Hematopoietic multipotent progenitor cell treated with erythropoietin and hydrocortisone succinate and interleukin-3 and kit ligand, for 8 days (in vitro differentiated cells): Measurements from ENCODE around the gene LRP1B.

Experiments
- DNase-seq: peaks from one replicate; pipeline ENCODE4 v3.0.0-alpha.2; 2015

The LRP1B gene

GRCh38 chr2:141736466-141736865, 394.4 kb downstream of the LRP1B start:
- no peak for DNase-seq

DNA sequence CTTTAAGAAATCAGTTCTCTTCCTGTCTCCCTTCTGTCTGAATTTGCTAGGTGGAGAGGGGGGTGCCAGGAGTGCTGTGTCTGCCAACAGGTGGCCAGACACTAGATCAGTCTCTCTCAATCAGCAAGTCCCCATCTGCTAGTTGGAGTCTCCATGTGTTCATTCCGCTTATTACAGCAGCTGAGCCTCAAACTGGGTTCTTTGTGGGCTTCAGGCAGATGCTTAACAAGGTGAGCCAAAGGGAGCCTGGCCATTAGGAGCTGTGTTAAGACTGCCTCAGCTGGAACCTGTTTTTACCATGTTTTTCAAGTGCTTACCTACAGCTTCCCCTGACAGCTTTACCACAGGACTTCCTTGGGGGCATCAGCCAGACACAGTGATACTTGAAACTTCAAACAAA, 401.9 kb downstream of the LRP1B start:
- no peak for DNase-seq

DNA sequence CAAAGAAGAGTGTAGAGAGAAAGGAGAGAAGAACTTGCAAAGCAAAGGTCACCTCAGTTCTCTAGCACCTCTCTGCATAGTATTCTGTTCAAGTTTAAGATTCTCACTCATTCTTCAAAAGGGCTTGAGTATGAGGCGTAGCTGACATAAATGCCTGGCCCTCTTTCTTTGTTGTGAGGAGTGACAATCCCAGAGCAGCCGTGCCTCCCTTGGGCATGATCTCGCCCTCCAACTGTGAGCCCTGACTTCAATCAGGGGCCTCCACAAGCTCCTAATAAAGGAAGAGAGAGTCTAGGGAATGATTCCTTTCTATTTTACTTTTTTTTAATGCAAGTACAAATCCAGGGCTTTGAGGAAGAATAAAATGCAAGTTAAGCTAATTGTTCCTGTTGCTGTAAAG, 402.7 kb downstream of the LRP1B start:
- no peak for DNase-seq

- no peak for DNase-seq
Measured at GRCh38 chr2:141724426-141724825, 406.4 kb downstream of the LRP1B start.

DNA sequence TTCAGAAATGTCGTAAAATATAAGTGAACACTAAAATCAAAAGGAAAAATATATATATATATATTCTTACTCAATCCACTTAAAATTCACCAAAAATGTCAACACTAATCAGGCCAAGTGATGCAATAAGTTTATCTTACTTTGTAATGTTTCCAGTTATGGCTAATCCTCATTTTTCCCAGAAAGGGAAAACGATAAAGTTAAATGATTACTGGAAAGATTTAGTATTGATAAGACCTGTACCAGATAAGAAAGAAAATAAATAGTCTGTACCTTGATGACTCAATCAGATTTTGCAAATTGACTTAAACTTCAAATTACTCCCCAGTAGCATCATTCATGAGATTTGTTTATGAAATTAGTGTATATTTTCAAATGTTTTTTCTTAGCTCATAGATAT, 407.0 kb downstream of the LRP1B start:
- DNase-seq = no peak

GRCh38 chr2:141720476-141720875, 410.3 kb downstream of the LRP1B start:
- no peak for DNase-seq

DNA sequence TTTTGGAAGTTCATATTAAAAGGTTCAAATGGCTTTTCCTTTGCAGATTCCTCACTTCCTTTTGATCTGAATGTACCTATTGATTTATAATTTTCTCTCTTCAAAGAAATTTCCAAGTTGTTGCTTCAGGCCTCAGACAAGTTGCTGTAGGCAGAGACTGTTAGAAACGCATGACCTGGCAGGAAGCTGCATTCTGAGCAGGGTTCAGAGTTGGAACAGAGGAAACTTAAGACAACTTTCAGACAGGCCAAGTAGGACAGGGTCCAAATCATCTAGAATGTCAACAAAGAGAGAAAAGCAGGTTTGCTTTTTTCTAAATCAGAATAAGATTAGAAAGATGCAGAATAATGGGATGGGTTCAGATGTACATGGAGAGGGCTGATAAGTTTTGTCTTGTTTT, 416.3 kb downstream of the LRP1B start:
- DNase-seq = no peak

- DNase-seq = no peak
Measured at GRCh38 chr2:141711627-141712026, 419.2 kb downstream of the LRP1B start.

GRCh38 chr2:141710589-141711239, 420.1 kb downstream of the LRP1B start:
- no peak for DNase-seq

DNA sequence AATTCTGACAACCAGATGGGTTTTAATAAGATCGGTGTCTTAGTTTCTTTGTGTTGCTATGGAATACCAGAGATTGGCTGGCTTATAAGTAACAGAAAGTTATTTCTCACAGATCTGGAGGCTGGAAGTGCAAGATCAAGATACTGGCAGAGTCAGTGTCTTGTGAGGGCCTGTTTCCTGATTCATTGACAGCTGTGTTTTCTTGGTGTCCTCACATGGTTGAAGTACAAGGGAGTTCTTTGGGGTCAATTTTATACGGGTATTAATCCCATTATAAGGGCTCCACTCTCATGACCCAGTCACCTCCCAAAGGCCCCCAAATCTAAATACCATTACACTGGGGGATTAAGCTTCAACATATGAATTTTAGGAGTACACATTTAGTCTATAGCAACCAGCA, 421.1 kb downstream of the LRP1B start:
- DNase-seq = no peak

- no peak for DNase-seq
Measured at GRCh38 chr2:141707486-141707885, 423.3 kb downstream of the LRP1B start.

- no peak for DNase-seq
Measured at GRCh38 chr2:141704541-141704940, 426.3 kb downstream of the LRP1B start.

DNA sequence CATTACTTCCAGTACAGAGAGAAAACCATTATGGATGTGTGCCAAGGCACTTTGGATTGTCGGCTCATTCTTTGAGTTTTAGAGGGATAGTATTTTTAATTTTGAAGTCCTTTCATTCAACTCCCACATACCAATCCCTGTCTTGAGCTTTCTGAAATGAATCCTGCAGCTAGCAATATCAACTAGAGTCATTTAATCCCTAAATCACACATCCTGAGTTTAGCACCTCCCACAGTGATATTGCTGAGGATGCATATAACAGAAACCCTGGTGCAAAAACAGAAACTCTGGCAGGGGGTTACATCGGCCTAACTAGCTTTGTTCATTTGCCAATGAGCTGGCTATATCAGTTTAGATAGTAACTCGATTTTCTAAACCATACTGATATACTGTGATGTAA, 427.3 kb downstream of the LRP1B start:
- DNase-seq = no peak

DNA sequence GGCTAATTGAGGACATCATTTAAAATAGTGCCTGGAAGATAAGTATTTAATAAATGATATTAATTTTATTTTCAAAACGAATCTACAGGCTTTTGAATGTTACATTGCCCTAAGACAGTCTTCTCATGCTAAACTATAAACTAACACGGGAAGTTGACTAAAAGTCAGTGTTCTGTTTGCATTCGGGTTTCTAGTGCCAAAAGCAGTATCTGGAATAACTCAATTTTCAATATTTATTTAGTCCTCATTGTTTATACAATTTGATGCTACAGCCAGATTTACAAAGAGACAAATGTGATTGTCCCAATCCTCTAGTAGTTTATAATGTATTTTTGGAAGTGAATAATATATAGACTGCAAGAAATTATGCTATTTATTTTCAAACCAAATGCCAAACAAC, 429.2 kb downstream of the LRP1B start:
- DNase-seq = no peak

DNA sequence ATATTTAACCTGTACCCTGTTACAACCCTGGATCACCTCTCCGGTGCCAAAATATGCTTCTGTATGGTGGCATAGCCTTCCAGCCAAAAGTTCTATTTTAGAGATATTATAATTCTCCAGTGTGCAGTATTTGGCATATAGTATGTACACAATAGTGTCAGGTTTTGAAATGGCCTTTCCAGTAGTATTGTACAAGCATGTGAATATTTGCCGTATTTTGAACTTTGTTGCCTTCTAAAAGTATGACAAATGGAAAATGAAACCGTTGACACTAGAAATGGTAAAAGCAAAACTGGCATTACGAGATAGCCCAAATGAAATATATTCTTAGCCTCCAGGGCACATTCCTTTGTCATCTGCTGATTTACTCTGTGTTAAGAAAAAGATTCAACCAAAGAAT, 431.2 kb downstream of the LRP1B start:
- DNase-seq = no peak

DNA sequence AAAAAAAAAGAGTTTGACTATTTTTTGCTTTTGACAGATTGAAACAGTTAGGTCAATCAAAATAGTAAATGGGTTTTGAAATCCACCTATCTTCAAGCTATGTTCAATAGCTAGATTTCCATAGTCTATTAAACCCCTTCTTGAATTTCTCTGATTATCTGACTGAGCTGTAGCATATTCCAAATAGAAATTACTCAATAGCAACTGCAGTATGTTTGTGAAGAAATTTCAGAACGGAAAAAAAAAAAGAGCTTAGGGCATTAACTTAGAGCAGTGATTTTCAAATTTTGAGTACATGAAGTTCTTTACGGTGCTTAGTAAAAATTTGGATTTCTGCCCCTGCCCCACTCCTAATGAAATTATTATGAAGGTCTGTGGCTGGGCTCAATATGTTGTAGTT, 432.3 kb downstream of the LRP1B start:
- no peak for DNase-seq

DNA sequence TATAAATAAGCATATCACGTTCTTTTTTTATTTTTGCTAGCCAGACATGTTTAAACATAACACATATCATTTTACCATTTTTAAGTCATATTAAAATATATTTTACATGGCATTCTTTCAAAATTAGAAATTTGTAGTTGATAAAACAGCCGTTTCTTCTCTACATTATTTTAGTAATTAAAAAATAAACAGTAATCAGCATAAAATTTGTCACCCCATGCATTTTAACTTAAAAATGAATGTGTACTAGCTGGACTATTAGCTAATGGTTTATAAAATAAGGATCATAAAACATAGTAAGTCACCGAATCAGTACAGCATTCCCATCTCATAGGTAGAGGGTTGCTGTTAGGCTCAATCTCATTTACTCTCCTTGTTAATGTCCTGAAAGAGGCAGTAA, 433.8 kb downstream of the LRP1B start:
- no peak for DNase-seq

DNA sequence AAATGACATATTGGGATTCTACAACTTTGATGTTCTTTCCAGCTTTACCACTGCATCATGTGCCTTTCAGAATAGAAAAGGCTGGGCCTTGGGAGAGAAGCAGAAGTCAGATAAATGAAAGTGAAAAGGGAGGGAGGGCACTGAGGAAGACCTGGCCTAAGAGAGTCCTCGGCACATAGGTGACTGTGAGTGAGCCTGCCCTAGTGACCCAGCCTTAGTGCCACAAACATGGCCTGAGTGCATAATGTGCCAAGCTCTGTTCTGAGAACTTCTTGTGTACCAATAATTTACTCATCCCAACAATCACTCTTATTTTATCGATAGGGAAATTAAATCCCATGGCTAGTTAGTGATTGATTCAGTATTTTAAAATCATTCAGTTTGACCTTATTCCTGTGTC, 436.6 kb downstream of the LRP1B start:
- DNase-seq = no peak

DNA sequence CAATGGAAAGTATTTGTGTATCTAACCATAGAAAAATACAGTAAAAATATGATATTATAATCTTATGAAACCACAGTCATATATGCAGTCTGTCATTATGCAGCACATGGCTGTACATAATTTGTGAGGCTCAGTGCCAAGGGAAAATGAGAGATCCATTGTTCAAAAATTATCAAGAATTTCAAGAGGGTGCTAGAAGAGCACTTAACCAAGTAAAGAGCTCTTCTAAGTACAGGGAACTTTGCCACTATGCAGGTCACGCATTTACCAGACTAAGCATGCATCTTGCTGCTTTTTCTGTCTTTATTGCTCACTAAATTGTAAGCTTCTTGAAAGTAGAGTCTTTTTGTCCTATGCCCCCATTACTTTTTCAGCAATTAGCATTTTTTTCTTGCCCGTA, 438.0 kb downstream of the LRP1B start:
- DNase-seq = no peak

DNA sequence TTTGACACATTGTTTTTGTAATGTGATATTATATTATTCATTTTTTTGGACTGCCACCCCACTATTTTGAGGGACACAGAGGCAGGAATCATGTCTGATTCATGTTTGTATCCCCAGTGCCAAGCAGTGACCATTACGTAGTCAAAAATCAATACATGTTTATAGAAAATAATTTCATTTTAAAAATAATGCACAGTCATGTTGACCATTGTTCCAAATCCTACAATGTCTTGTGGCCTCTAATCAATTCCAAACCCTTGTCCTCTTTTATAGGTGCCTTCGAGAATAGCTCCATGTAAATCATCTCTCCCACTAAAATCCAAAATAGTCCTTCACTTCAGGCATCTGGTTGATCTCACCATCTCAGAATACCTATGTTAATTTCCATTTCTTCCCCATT, 454.7 kb downstream of the LRP1B start:
- DNase-seq = no peak

DNA sequence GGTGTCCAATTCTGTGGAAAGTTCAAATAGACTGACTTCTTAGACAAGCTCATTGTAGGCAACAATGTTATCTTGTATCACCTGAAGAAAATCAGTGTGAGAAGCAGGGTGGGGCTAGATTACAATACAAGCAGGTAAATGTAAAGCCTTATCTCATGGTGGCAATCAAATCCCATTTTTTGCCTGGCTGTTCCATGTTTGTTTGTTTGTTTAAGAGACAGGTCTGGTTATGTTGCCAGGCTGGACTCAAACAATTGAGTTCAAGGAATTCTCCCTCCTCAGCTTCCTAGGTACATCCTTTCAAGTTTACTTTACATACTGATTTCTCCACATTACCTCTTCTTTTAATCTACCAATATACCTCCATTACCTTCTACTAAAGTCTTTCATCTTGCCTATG, 464.6 kb downstream of the LRP1B start:
- DNase-seq = no peak

- no peak for DNase-seq
Measured at GRCh38 chr2:141660232-141660631, 470.6 kb downstream of the LRP1B start.

DNA sequence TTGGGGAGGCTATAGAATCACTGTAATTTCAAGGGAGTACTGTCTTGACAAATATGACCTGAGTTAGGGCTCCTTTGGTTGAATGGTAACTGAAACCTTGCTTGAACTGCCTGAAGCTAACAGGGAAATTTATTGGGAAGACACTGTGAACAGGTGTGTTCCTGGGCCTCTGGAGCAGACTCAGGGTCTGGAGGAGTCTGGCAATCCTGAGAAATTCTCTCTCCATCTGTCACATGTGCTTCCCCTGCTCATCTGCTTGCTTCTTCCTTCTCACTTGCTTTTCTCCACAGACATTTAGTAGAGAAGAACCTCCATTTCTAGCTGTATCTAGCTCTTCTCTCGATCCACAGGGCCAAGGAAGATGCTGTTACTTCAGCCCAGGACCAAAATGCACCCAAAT, 476.5 kb downstream of the LRP1B start:
- DNase-seq = no peak

- no peak for DNase-seq
Measured at GRCh38 chr2:141653184-141653583, 477.6 kb downstream of the LRP1B start.

DNA sequence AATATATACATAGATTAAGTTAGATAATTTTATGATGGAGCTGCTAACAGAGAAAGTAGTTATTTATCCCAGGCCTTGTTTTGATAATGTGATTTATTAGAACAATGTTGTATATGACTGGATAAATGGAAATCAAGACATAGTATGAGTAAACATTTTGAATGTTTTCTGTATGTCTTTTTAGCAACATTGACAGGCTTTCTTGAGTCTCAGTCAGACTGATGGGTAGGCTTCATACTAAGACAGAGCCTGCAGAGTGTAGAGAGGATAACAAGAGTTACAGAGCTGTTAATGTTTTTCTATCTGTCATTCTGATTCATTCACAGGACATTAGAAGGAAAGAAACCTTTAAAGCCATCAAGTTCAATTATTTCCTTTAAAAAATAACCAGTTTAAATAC, 478.5 kb downstream of the LRP1B start:
- no peak for DNase-seq

- no peak for DNase-seq
Measured at GRCh38 chr2:141647353-141647752, 483.5 kb downstream of the LRP1B start.
